DOHH2 (cell line): ENCODE results near the gene OVOL1.

ENCODE experiments used
- CTCF ChIP-seq: fragments of 200-600 bp; sonication (generic); IDR thresholded peaks from one replicate; pipeline ENCODE4 v1.5.1; 2014; ENCODE audit warnings: antibody characterized with exemption, mild to moderate bottlenecking, low read depth, low read length; ENCODE audit not compliant: poor library complexity, severe bottlenecking
- EZH2phosphoT487 ChIP-seq: fragments of 200-600 bp; sonication (generic); IDR thresholded peaks from 2 replicates; pipeline ENCODE4 v1.6.1; 2017; ENCODE audit warnings: borderline replicate concordance, mild to moderate bottlenecking, antibody characterized with exemption, low read length, moderate library complexity, mixed read lengths

- TF ChIP-seq CTCF (no peak), EZH2phosphoT487 (no peak)
Observed at GRCh38 chr11:65843811-65844210, 56.9 kb downstream of the OVOL1 start.
